ENCODE results near the gene HSF2BP. TPM values are rescaled to one million over a fixed set of nuclear protein-coding genes. Genes with fewer than 3 reads are reported as not detected.
A peak's percentile ranks its signal among the peaks of the same experiment; 100 is the strongest.

Gene HSF2BP
- 4.6 and 7.3 TPM in 2 replicates for total RNA-seq (2021)
- percentile 50 among the genes with signal in this experiment for Bru-seq, nascent RNA
- BruChase-seq, experiment 1, labeled RNA remaining after a 2-hour chase = percentile 46 among the genes with signal in this experiment
- percentile 42 among the genes with signal in this experiment for BruChase-seq, experiment 2, labeled RNA remaining after a 6-hour chase
- long read RNA-seq, partial matches to known transcripts = 2 of 12 reads
- long read RNA-seq, other reads (novel, unspliced or antisense) = 10 of 12 reads

GRCh38 chr21:43659136-43660000, at the start of gene HSF2BP, which contains the start of gene RRP1B:
TSS of gene HSF2BP (minus strand) at chr21:43659488. CDS start at chr21:43658096, 1,392 bp downstream.
TSS of gene RRP1B (plus strand) at chr21:43659560. CDS start at chr21:43659665, 105 bp downstream.
- H4K20me1 ChIP-seq (ENCODE audit: insufficient read depth) = no peaks in the 10 kb centered on the region
- ChIA-PET POLR2A (ENCODE audit: unreplicated experiment) (no interaction called here), CTCF (no interaction called here)
- H3K9me2 ChIP-seq (ENCODE audit: insufficient read depth) = no peaks in the 10 kb centered on the region
- peaks cover 30% of the 10 kb centered on the region for H3K4me1 ChIP-seq (replicated peaks; ENCODE audit: insufficient read depth)
- peaks cover 34% of the 10 kb centered on the region for H3K79me2 ChIP-seq (ENCODE audit: low read depth)
- no peaks in the 10 kb centered on the region for H3K9me3 ChIP-seq (ENCODE audit: insufficient read depth, low read depth)
- peak within 1 kb of the TSS; percentile 94 for H2AFZ ChIP-seq
- H3F3A ChIP-seq (ENCODE audit: insufficient read depth, low read depth) = peaks cover 26% of the 10 kb centered on the region
- H3K27me3 ChIP-seq (ENCODE audit: insufficient read depth, low read depth) = no peaks in the 10 kb centered on the region
- H3K27ac ChIP-seq = peak within 1 kb of the TSS; percentile 65
- peak within 1 kb of the TSS; percentile 91 for H3K4me3 ChIP-seq
- no peaks in the 10 kb centered on the region for H3K36me3 ChIP-seq (ENCODE audit: low read depth)
- intact Hi-C loops (cut with micrococcal nuclease; ENCODE audit: unreplicated experiment) = loop anchor here (5.0 to 10.0 kb wide), 3 partner anchors 53 to 125 kb away; partner anchors contain the start of gene RRP1
- TF ChIP-seq CTCF (conservative IDR thresholded peaks at IDR 0.05) = no peak
- no peak for TF ChIP-seq EZH2 (IDR thresholded peaks at IDR 0.05; ENCODE audit: low read depth)
- H3K4me2 ChIP-seq = peak within 1 kb of the TSS; percentile 97
- peak; percentile 55 to 73 for DNase-seq
- BruUV-seq (replicated peaks) = TSS peak; percentile 55

- Histone ChIP-seq H4K20me1 (ENCODE audit: insufficient read depth) (no peaks in the 10 kb centered on the region), H3F3A (ENCODE audit: insufficient read depth, low read depth) (peaks cover 24% of the 10 kb centered on the region), H3K4me2 (no peak overlapping the region), H3K27ac (no peak overlapping the region), H3K4me1 (replicated peaks; ENCODE audit: insufficient read depth) (peaks cover 26% of the 10 kb centered on the region), H2AFZ (no peak overlapping the region), H3K36me3 (ENCODE audit: low read depth) (no peaks in the 10 kb centered on the region), H3K4me3 (no peak overlapping the region), H3K27me3 (ENCODE audit: insufficient read depth, low read depth) (no peaks in the 10 kb centered on the region), H3K9me2 (ENCODE audit: insufficient read depth) (no peaks in the 10 kb centered on the region), H3K9me3 (ENCODE audit: insufficient read depth, low read depth) (no peaks in the 10 kb centered on the region), H3K79me2 (ENCODE audit: low read depth) (no peaks in the 10 kb centered on the region)
- no TSS peak for BruUV-seq (replicated peaks)
- ChIA-PET CTCF (no interaction called here), POLR2A (ENCODE audit: unreplicated experiment) (no interaction called here)
- TF ChIP-seq CTCF (conservative IDR thresholded peaks at IDR 0.05) (no peak), EZH2 (IDR thresholded peaks at IDR 0.05; ENCODE audit: low read depth) (no peak)
- no peak for DNase-seq
- intact Hi-C loops (cut with micrococcal nuclease; ENCODE audit: unreplicated experiment) = no loop called here
Measured at GRCh38 chr21:43708745-43709381, 49.6 kb upstream of the HSF2BP start.

- H3F3A ChIP-seq (ENCODE audit: insufficient read depth, low read depth) = peaks cover 10% of the 10 kb centered on the region
- POLR2A ChIA-PET (ENCODE audit: unreplicated experiment) = no interaction called here
- TF ChIP-seq CTCF (conservative IDR thresholded peaks at IDR 0.05) (no peak), EZH2 (IDR thresholded peaks at IDR 0.05; ENCODE audit: low read depth) (no peak)
- peaks cover 12% of the 10 kb centered on the region for H3K4me1 ChIP-seq (replicated peaks; ENCODE audit: insufficient read depth)
- H3K27me3 ChIP-seq (ENCODE audit: insufficient read depth, low read depth) = no peaks in the 10 kb centered on the region
- H3K4me3 ChIP-seq = no peak overlapping the region
- no peaks in the 10 kb centered on the region for H3K79me2 ChIP-seq (ENCODE audit: low read depth)
- H3K27ac ChIP-seq = no peak overlapping the region
- DNase-seq = no peak
- intact Hi-C loops (cut with micrococcal nuclease; ENCODE audit: unreplicated experiment) = no loop called here
- H4K20me1 ChIP-seq (ENCODE audit: insufficient read depth) = no peaks in the 10 kb centered on the region
- no peaks in the 10 kb centered on the region for H3K36me3 ChIP-seq (ENCODE audit: low read depth)
- no peaks in the 10 kb centered on the region for H3K9me3 ChIP-seq (ENCODE audit: insufficient read depth, low read depth)
- H2AFZ ChIP-seq = no peak overlapping the region
- no peaks in the 10 kb centered on the region for H3K9me2 ChIP-seq (ENCODE audit: insufficient read depth)
- CTCF ChIA-PET = no interaction called here
- no peak overlapping the region for H3K4me2 ChIP-seq
- BruUV-seq (replicated peaks) = no TSS peak
Measured at GRCh38 chr21:43707462-43707861, 48.2 kb upstream of the HSF2BP start.

All from PC-9 (cell line).